ENCODE results near the gene SRD5A3.
"Not testable (repeated sequence)": the region's sequence is repeated elsewhere in the genome, so short reads cannot be mapped to it uniquely, and the experiment has no call there.

Gene SRD5A3

GRCh38 chr4:55345054-55345453, 988 bp upstream of the SRD5A3 start:
- no peak for DNase-seq (ENCODE audit: low read depth in 2 of 3, low spot score in 2 of 3)

DNA sequence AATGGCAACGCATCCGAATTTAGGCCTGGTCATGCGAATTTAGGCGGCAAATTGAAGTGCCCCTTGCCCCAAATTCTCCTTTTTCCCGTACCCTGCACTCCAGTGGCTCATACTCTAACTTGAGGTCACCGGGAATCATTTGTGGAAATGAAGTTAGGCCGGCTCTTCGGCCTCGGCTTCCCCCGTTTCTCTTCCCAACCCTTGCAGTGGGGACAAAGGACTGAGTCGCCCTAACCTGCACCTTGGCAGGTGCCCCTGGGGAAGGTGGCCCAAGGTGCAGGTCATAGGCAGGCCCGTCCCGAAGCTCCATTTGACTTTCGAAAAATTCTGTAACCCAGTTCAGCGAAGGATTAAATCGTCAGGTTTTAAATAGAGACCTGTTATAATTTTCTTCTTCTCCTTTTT, 811 bp downstream of the SRD5A3 start:
- DNase-seq (ENCODE audit: low read depth in 2 of 3, low spot score in 2 of 3): no peak

- no peak for DNase-seq (ENCODE audit: low read depth in 2 of 3, low spot score in 2 of 3)
Measured at GRCh38 chr4:55347610-55348228, 1.7 kb downstream of the SRD5A3 start.

DNA sequence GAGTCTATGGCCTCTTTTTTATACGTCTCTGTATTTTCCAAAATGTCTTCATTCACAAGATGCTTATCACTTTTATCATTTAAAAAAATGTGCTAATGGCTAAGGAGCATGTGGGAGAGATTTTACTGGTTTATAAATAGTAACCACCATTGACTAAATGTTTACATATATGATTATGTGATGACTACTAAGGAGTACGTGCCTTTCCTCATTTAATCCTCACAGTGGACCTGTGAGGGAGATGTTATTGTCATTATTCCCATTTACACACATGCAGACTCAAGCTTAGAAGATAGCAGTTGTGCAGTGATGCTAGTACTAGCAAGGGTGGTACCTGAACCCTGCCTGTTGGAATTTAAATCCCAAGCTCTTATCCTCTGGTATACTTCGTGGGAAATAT, 2.4 kb downstream of the SRD5A3 start:
- no peak for DNase-seq (ENCODE audit: low read depth in 2 of 3, low spot score in 2 of 3)

GRCh38 chr4:55350870-55351269, 4.8 kb downstream of the SRD5A3 start:
- DNase-seq (ENCODE audit: low read depth in 2 of 3, low spot score in 2 of 3): not testable (repeated sequence)

DNA sequence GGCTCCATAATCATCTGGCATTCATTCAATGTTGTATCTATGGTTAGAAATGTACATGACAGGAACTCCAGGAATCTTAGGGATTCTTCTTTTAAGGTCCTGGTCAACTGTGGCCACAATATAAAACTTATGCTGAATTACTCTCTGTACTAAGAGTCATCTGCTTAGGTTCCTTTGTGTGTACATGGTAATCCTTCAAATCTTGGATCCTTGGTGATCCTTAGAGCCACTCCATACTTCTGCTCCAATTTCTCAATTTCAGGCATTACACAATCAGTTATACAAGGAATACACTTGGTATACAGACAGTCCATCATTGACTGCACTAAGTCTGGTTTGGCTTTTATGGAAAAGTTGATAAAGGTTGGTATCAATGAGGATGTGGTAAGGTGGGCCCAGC, 5.8 kb downstream of the SRD5A3 start:
- DNase-seq (ENCODE audit: low read depth in 2 of 3, low spot score in 2 of 3): no peak

DNA sequence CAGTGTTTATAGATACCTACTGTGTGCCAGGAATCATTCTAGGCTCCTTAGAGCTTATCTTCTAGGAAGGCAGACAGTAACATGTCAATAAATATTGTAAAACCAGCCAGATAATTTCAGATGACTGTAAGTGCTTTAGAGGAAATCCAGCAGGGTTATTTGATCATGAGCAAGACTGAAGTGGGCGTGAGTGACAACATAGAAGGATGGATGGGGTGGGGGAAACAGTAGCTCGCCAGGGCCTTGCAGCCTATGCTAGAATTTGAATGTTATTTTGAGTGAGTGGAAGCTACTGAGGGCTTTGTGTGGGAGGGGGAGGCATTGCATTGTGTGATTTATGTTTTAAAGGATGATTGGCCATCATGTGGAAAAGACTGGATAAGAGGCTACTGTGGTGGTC, 6.7 kb downstream of the SRD5A3 start:
- no peak for DNase-seq (ENCODE audit: low read depth in 2 of 3, low spot score in 2 of 3)

- DNase-seq (ENCODE audit: low read depth in 2 of 3, low spot score in 2 of 3): not testable (repeated sequence)
Measured at GRCh38 chr4:55353228-55353747, 7.2 kb downstream of the SRD5A3 start.

DNA sequence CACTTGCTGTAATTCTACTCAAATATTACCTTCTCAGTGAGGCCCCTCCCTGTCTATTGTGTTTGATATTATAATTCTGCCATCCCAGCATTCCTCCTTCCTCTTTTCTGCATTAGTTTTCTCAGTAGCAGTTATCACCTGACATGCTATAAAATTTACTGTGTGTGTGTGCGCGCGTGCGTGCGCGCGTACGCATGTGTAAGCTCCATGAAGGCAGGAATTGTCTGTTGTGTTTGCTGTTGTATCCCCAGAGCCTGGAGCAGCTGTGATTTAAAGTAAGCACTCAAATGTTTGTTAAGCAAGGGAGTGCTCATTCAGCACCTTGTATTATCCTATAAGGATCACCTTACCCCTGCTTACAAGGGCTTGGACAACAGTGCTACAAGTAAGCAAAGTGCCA, 8.6 kb downstream of the SRD5A3 start:
- DNase-seq (ENCODE audit: low read depth in 2 of 3, low spot score in 2 of 3): no peak

DNA sequence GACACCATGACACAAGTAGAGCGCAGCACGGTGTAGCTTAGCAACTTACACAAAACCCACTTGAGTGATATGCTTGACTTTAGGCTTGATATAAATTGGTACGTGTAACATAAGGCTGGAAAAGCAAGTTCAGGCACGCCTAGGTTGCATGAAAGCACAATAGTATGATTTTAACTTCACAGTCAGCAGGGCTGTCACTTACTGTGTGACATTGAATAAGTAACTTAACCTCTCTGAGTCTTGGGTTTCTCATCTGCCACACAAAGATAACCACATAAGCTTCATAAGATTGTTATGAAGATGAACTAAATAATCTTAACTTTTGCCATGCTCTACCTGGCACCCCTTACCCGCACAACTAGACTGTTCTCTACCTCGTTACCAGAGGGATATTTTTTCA, 9.5 kb downstream of the SRD5A3 start:
- DNase-seq (ENCODE audit: low read depth in 2 of 3, low spot score in 2 of 3): no peak

DNA sequence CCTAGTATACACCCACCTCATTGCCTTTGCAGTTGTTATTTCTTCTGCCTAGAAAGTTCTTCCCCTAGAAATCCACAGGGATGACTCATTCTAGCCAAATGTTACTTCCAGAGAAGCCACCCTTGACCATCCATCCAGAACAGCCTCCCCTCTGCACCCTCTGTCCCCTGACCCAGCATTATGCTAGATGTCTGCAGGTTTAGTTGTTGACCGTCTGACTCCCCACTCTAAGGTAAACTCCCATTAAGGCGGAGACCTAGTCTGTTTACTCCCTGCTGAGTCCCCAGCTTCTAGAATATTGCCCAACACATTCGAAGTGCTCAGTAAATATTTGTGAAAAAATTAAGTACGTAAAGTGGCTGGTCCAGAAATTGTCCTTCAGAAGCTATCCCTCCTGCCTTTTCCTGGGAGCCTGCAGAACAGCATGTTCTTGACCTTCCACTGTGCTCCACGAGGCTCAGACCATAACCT, 11.0 kb downstream of the SRD5A3 start:
- no peak for DNase-seq (ENCODE audit: low read depth in 2 of 3, low spot score in 2 of 3)

DNA sequence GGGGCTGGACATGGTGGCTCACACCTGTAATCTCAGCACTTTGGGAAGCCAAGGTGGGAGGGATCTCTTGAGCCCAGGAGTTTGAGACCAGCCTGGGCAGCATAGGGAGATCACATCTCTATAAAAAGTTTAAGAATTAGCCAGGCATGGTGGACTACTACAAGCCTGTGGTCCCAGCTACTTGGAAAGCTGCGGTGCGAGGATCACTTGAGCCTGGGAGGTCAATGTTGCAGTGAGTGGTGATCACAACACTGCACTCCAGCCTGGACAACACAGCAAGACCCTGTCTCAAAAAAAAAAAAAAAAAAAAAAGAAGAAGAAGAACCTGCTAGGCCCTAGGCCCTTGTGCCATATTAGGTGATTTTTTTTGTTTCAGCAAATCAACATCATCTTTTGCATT, 12.2 kb downstream of the SRD5A3 start:
- DNase-seq (ENCODE audit: low read depth in 2 of 3, low spot score in 2 of 3): no peak

DNA sequence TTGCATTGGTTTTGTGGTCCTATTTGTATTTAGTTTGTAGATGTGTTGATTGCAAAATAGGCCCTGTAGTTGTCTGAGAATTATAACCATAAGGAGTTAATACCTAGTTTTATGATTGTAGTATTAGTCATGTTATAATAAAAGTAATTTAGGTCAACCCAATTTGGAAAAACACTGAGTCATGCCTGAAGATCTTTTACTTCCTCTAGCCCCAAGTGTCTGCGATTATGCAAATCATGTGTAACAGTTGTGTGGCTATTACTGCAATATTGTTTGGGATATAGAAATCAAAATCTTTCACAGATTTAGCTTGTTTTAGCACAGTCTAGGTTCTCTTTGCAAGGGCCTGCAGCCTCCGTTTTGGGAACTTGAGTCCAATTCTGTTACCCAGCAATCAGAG, 12.6 kb downstream of the SRD5A3 start:
- no peak for DNase-seq (ENCODE audit: low read depth in 2 of 3, low spot score in 2 of 3)

GRCh38 chr4:55359397-55359916, 13.4 kb downstream of the SRD5A3 start:
- DNase-seq (ENCODE audit: low read depth in 2 of 3, low spot score in 2 of 3): no peak

DNA sequence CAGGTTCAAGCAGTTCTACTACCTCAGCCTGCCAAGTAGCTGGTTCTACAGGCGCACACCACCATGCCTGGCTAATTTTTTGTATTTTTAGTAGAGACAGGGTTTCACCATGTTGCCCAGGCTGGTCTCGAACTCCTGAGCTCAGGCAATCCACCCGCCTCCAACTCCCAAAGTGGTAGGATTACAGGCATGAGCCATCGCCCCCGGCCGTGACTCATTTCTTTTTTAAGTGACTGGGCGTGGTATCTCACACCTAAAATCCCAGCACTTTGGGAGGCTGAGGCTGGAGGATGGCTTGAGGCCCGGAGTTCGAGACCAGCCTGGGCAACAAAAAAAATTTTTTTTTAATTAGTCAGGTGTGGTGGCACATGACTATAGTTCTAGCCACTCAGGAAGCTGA, 16.9 kb downstream of the SRD5A3 start:
- DNase-seq (ENCODE audit: low read depth in 2 of 3, low spot score in 2 of 3): not testable (repeated sequence)

GRCh38 chr4:55363691-55364351, 17.8 kb downstream of the SRD5A3 start:
- no peak for DNase-seq (ENCODE audit: low read depth in 2 of 3, low spot score in 2 of 3)

- no peak for DNase-seq (ENCODE audit: low read depth in 2 of 3, low spot score in 2 of 3)
Measured at GRCh38 chr4:55364691-55365344, 18.8 kb downstream of the SRD5A3 start.

DNA sequence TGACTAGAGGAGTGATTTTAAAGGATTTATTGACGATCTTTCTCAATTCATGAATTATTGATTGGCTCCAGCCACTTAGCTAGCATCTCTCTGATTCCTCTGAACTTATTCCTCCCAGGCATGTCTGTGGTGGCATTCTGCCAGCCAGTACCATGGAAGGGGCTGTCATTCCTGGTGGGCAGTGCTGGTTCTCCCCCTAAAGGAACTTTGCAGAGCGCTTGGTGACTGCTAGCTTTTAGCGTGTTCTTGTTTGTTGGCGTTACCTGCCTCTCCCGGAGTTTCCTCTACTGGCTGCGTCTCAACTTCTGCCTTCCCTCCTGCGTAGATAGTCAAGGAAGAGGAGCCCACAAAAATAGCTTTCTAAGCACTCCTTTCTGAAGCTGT, 19.3 kb downstream of the SRD5A3 start:
- DNase-seq (ENCODE audit: low read depth in 2 of 3, low spot score in 2 of 3): no peak

- no peak for DNase-seq (ENCODE audit: low read depth in 2 of 3, low spot score in 2 of 3)
Measured at GRCh38 chr4:55366621-55367020, 20.6 kb downstream of the SRD5A3 start.

GRCh38 chr4:55367084-55367722, 21.2 kb downstream of the SRD5A3 start:
- no peak for DNase-seq (ENCODE audit: low read depth in 2 of 3, low spot score in 2 of 3)

- no peak for DNase-seq (ENCODE audit: low read depth in 2 of 3, low spot score in 2 of 3)
Measured at GRCh38 chr4:55369968-55370367, 23.9 kb downstream of the SRD5A3 start.

DNA sequence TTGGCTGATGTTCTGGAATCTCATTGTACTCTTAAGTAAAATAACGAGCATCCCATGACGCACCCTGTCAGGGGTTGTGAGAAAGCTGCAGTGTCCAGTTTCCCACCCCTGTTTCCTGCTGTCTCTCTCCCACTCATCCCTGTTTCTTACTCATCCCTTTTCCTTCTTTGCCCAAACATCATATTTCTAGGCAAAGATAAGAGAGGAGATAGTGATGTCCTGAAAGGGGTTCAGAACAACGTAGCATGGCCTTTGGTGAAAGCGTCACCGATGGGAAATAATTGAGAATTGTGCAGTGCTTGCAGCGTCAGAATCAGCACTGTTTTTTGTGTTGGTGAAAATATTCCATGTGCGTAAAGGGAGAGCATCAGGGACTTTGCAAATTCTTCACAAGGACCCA, 26.2 kb downstream of the SRD5A3 start:
- no peak for DNase-seq (ENCODE audit: low read depth in 2 of 3, low spot score in 2 of 3)

Measured in activated CD8-positive, alpha-beta memory T cell treated with anti-CD3 and anti-CD28 coated beads for 48 hours (primary cell).